GM19099 (cell line): ENCODE measurements around the gene DNAJC5G.
A peak's percentile ranks its signal among the peaks of the same experiment; 100 is the strongest.

ENCODE experiments used
- POLR2A ChIP-seq: IDR thresholded peaks from 3 replicates; pipeline ENCODE4 v1.6.1; 2011; ENCODE audit warnings: low read depth; ENCODE audit not compliant: insufficient read length; ENCODE audit errors: extremely low read depth

Gene DNAJC5G

DNA sequence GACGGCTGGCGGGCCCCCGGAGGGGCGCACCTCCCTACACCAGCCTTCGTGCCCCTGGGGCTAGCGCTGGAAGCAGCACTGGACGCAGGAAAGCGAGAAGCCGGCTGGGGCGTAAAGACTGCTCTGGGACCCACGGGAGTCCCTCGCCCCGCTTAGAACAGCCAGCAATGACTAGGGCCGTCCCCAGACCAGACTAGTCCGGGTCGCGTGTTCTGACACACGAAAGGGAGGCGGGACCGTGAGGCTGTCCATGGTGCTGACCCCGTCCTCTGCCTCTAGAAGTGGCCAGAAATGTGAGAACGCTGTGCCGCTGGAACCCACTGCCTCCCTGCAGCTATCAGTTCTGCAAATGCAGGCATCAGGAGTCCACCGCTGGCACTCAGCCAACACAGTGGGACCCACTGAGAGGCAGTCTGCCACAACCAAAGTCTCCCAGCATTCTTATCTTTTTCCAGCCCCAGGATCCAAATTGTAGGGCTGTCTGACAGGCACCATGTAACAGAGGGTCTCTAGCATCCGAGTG is 33.2 kb downstream of the DNAJC5G start, which contains the start of gene UCN:
UCN (minus strand) TSS at position 87 of the 523 bp plus-strand sequence. CDS start 550 bp downstream, outside the sequence.
- no peak for TF ChIP-seq POLR2A

DNA sequence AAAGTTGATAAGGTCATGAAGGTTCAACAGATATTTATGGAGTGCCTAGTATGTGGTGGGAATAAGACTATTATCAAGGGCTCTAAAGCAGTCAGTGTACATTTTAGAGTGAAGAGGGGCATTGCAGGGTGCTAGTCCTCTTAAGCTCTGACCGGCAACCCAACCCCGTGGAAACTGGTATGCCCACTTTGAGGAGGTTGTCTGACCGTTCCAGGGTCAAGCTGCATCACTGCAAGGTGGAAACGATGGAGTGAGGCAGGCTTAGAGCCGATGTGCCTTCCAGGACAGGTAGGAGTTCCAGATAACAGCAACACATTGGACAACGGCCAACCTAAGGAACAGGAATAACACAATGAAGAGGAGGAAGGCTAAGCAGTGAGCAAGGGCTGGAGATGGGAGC is 34.4 kb downstream of the DNAJC5G start:
- TF ChIP-seq POLR2A = no peak

DNA sequence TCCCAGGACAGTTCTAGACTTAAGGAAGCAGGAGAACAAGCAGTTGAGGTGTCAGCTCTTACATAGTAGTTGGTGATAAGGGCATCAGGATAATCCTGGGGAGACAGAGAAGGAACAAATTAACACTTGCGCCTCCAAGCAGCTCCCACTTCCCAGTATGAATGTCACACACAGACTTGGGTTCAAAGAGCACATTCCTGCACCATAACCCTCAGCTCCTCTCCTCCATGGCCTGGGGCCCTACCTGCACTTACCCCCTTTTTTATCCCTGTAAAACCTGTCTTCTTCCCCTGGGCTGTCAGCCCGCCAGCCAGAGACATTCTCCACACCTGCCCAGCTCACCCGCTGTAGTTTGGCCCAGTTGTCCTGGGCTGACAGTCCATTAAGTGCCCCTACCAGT is 36.9 kb downstream of the DNAJC5G start:
- no peak for TF ChIP-seq POLR2A

DNA sequence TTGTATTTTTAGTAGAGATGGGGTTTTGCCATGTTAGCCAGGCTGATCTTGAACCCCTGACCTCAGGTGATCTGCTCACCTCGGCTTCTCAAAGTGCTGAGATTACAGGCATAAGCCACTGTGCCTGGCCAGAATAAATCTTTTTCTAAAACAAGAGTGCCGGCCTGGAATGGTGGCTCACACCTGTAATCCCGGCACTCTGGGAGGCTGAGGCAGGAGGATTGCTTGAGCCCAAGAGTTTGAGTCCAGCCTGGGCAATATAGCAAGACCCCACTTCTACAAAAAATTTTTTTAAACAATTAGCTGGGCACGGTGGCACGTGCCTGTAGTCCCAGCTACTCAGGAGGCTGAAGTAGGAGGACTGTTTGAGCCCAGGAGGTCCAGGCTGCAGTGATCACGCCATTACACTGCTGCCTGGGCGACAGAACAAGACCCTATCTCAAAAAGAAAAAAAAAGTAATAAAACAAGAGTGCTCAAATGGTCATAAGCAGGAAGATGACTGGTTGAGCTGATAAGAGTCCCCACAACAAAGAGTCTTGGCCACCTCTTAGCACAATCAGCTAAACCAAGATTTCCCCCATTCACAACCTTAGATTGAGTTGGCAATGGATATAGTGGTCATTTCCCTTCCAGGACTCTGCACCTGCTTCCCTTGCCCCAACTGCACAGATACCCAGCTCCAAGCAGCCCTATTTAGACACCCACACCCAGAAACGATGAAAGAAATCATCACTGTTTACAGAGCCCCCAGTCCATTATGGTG is 38.8 kb downstream of the DNAJC5G start:
- no peak for TF ChIP-seq POLR2A

DNA sequence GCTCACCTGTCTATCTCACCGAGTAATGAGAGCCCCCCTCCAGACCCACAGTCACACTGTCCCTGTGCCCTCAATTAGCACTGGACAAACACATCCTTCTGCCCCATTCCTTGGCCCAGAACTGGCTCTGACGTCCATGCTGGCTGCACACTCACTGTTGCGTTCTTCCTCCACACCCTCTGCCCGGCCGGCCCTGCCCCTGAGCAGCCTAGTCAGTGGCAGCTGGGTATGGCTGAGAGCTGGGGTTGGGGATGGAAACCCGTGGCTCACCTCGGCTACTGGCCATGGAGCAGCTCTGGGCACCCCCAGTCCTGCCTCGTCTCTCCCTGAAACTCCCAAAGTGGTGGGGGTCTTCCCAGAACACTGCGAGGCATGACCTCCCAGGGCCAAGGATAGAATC is 39.5 kb downstream of the DNAJC5G start:
- TF ChIP-seq POLR2A = no peak

DNA sequence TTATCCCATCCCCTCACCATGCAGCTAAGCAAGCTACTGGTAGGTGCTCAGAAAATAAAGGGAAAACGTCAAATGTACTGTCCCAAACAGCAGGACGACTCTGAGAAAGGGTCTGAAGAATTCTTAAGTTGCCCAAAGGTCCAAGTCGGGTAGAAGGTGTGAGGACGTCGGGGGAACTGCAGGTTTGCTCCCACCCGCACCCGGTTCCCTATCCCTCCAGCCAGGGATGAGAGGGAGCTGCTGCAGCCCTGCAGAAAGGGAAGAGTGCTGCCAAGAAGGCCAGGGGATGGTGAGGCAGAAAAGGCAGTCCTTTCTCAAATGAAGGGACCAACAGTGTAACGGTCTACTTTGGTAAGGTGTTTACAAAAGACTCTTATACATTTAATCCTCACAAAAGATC is 39.9 kb downstream of the DNAJC5G start:
- no peak for TF ChIP-seq POLR2A

DNA sequence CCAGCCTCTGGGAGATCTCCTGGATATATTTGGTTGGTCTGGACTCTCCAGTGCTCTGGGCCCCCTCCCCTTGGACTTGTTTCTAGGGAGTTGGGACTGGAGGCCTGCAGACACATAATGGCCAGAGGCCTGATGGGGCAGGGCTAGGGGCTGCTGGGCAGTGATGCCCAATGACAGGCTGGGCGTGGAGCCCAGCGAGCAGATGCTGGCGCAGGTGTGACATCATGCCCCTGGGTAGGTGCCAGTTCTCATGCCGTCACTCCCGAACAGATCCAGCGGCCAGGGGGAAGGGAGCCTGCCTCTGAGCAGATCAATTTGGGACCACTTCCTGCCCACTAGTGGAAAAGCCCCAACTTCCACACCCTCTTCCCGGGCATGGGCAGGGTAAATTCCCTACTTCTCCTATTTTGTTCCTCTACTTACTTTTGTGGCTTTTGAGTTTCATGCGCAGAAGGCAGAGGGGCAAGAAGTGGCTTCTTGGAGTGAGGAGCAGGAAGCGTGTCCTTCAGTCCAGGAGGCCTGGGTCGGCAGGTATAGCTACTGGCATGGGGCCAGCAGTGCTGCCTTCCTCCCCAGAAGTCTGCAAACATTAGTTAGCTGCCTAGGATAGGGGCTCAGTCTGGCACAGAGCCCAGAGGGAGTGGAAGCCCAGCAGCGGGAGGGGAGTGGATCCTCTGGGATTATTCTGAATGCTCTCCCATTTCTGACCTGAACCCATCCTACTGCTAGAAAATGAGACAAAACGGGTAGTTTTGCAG is 41.6 kb downstream of the DNAJC5G start:
- TF ChIP-seq POLR2A = no peak

DNA sequence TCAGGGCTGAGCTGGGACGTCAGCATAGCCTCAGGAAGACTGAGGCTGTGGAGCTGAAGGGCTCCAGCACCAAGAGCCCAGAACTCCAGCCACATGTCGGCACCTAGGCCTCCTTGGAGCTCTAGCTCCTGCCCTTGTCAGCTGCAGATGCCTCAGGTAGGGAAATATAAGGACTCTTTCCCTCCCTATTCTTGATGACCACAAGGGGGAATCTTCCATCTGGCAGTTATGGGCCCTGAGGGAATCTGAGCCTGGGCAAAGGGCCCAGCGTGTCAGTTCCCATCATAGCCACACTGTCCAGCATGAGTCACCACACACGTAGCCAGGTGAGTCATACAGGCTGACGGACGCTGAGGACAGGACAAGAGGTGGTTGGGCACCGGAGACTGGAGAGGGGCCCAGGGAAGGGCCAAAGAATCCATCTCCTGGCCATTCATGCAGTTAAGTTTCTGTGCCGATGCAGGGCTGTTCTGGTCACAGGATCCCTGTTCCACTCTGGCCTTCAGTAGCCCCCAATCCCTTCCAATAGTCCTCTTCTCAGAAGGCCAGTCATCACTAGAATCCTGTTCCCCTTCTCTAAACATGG is 45.8 kb downstream of the DNAJC5G start:
- TF ChIP-seq POLR2A = no peak

DNA sequence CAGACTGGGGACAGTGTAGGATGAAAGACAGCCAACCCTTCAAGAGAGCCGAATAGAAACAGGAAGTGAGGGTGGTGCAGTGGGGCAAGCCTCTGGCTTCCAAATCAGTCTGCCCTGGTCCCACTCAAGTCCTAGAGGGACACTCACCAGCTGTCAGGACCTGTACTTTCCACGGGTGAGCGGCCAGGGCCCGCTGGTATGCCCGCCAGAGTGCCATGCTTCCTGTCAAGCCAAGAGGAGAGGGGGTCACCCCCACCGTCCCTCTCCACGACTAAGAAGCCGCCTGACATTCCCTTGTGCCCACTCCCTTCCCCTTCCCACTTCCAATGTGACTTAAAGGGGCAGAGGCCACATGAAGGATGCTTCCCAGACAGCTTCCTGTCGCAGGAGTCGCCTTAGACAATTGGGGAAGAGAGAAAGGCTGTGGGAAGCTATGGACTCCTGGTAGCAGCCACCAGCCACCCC is 47.1 kb downstream of the DNAJC5G start:
- TF ChIP-seq POLR2A = no peak

DNA sequence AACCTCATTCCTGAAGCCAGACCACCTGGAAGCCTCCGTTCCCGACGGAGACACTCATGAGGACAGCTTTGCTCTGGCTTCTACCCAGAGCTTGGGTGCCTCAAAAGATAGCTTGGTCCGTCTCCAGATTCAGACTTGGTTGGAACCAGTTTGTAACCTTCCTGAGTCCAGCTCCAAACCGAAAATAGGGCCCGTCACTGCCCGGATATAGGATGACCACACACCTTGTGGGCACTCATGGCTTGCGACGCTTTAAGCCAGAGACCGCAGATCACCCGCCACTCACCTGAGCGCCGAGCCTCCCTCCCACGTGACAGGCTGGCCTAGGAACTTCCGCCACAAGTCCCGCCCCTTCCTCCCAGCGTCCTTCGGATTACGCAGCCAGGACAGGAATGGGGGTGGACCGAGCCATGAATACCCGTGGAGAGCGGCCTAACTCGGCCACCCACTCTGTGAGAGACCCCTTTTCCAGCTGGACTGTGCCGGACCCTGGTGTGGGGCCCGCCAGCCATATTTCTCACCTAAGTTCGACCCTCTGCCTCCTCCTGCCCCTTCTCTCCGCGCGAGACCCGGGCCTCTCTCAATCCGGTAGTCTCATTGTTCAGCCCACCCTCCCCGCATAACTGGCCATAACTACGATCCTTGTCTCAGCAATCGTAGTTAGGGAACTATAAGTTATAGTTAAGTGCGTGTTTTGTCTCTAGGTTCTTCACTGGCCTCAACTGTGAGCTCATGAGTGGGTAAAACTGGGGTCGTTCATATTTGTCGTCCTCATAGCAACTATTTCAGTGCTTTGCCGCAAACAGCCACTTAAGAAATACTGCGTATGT is 47.7 kb downstream of the DNAJC5G start, which contains the start of gene MPV17:
MPV17 (minus strand) TSS at position 332 of the 830 bp plus-strand sequence. CDS start 580 bp downstream, outside the sequence.
- peak; percentile 95 for TF ChIP-seq POLR2A

DNA sequence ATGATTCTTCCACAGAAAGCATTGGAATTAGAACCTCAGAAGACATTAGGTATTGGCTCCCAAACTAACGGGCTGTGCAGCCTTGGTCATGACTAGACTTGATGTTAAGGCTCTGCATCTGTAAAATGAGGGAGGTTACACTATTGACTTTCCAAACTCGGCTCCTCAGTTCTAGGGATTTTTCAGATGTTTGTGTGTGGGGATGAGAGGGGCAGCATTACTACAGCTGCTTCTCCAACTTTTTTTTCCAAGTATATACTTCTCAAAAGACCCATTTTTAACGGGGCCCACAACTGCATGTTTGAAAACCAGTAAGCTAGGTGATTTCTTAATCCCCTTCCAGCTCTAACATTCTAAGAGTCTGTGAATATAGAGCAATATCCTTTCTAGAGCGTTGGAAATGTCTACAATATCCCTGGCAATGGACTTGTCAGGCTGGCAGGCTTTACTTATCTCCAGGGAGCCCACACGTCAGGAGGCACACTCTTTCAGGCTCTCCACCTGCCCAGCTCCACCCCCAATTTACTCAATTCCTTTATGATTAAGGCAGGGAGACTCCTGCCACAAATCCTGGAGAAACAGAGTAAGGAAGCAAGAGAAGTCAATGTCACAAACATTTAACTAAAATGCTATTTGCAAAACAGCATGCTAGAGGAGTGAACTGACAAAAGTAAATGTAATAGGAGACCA is 48.5 kb downstream of the DNAJC5G start:
- TF ChIP-seq POLR2A = no peak

DNA sequence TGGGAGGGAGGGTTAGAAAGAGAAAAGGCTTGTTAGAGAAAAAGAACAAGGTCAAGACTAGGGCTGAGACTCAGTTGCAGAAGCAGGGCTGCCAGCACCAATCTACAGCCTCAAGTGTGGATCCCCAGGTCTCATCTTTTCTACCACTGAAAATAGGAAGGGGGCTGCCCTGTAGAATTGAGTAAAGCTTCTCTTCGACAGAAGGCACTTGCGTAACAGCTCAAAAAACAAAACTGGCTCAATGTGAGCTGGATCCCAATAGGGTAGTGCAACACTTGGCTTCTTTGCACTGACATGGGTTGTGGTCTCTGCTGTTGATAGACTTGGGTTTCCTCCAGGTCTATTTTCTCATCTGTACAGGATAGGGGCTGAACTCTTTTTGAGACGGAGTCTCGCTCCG is 49.5 kb downstream of the DNAJC5G start:
- no peak for TF ChIP-seq POLR2A
